H1 (cell line): ENCODE results near the gene ADGRG1. TPM values are rescaled to one million over a fixed set of nuclear protein-coding genes. Genes with fewer than 3 reads are reported as not detected.

Experiments used
- CTCF ChIA-PET: fragments of 300-600 bp; sonication (Branson Sonifier 250); formaldehyde crosslinking; loops from one replicate; lab custom pipeline; 2021; ENCODE audit not compliant: partially characterized antibody; lab: Charles Lee
- POLR2A ChIA-PET: fragments of 300-600 bp; sonication (Branson Sonifier 250); formaldehyde crosslinking; loops from one replicate; lab custom pipeline; 2021; ENCODE audit warnings: inconsistent platforms; ENCODE audit not compliant: partially characterized antibody; lab: Charles Lee
- DNase-seq, 2 experiments: peaks; one replicate each; pipeline versions ENCODE4 v3.0.0 to v3.0.0-alpha.2; 2010 to 2022; ENCODE audit warnings: low spot score in 2 of 2, low read depth in 1 of 2, mixed read lengths in 1 of 2
- FAIRE-seq: peaks from 2 replicates; lab custom pipeline; 2011; peaks lifted over from hg19 to GRCh38; lab: Jason Lieb, UNC
- H2AFZ ChIP-seq: 2 replicates; pipeline ENCODE4 v1.8.1; 2012; ENCODE audit warnings: low read length, inconsistent platforms
- H2AK5ac ChIP-seq: 2 replicates; pipeline ENCODE4 v1.6.1; 2013; ENCODE audit warnings: low read depth, low read length
- H2BK120ac ChIP-seq: replicated peaks from 2 replicates; pipeline ENCODE3; 2013; ENCODE audit warnings: low read depth, low read length, inconsistent platforms
- H2BK12ac ChIP-seq: 2 replicates; pipeline ENCODE4 v1.6.1; 2013; ENCODE audit warnings: low read depth, low read length
- H2BK15ac ChIP-seq: 2 replicates; pipeline ENCODE4 v1.6.1; 2013; ENCODE audit warnings: low read length
- H2BK20ac ChIP-seq: 2 replicates; pipeline ENCODE4 v1.6.1; 2013; ENCODE audit warnings: low read length
- H2BK5ac ChIP-seq: 2 replicates; pipeline ENCODE4 v1.6.1; 2013; ENCODE audit warnings: low read depth, low read length
- H3K14ac ChIP-seq: 2 replicates; pipeline ENCODE4 v1.6.1; 2013; ENCODE audit warnings: inconsistent platforms; ENCODE audit not compliant: insufficient read length
- H3K18ac ChIP-seq: 2 replicates; pipeline ENCODE4 v1.6.1; 2013; ENCODE audit warnings: low read length; ENCODE audit errors: extremely low read depth
- H3K23ac ChIP-seq: 2 replicates; pipeline ENCODE4 v1.6.1; 2013; ENCODE audit warnings: inconsistent platforms; ENCODE audit not compliant: insufficient read length
- H3K23me2 ChIP-seq: 2 replicates; pipeline ENCODE4 v1.6.1; 2013; ENCODE audit warnings: low read depth, low read length
- H3K27ac ChIP-seq: 2 replicates; pipeline ENCODE4 v1.6.1; 2011; ENCODE audit warnings: low read depth, low read length, inconsistent platforms
- H3K27me3 ChIP-seq, 4 experiments: replicated peaks in 1 of 4; 1 replicate in 1 of 4; 2 replicates in 3 of 4; pipeline versions ENCODE4 v1.6.1 to v1.8.1; 2011 to 2013; ENCODE audit warnings: low read length in 3 of 4, mild to moderate bottlenecking in 3 of 4, inconsistent platforms in 2 of 4, mixed read lengths in 2 of 4, moderate library complexity in 1 of 4; ENCODE audit not compliant: control insufficient read depth in 3 of 4, insufficient read depth in 3 of 4; ENCODE audit errors: extremely low read depth in 1 of 4
- H3K36me3 ChIP-seq, 4 experiments: 2 replicates each; pipeline versions ENCODE4 v1.6.1 to v1.8.1; 2011 to 2013; ENCODE audit warnings: mild to moderate bottlenecking in 4 of 4, low read length in 3 of 4, moderate library complexity in 2 of 4, control low read depth in 1 of 4, inconsistent platforms in 1 of 4; ENCODE audit not compliant: insufficient read depth in 4 of 4, control insufficient read depth in 2 of 4
- H3K4ac ChIP-seq: replicated peaks from 2 replicates; pipeline ENCODE3; 2013; ENCODE audit warnings: low read length, low read depth, mixed read lengths, inconsistent platforms; ENCODE audit not compliant: insufficient read length
- H3K4me1 ChIP-seq, 4 experiments: replicated peaks in 1 of 4; 1 replicate in 1 of 4; 2 replicates in 3 of 4; pipeline versions ENCODE4 v1.6.1 to v1.8.1; 2011 to 2013; ENCODE audit warnings: low read length in 3 of 4, inconsistent platforms in 2 of 4, mixed read lengths in 1 of 4; ENCODE audit not compliant: insufficient read depth in 4 of 4, control insufficient read depth in 3 of 4
- H3K4me2 ChIP-seq, 2 experiments: 2 replicates each; pipeline versions ENCODE4 v1.6.1 to v1.8.1; 2011 to 2013; ENCODE audit warnings: low read depth in 2 of 2, low read length in 2 of 2, control low read depth in 1 of 2, inconsistent platforms in 1 of 2, mild to moderate bottlenecking in 1 of 2; ENCODE audit not compliant: insufficient read depth in 1 of 2
- H3K4me3 ChIP-seq, 4 experiments: fragments of 200-600, 300-600 bp in 1 of 4; sonication (generic), shearing (Covaris generic), sonication (Bioruptor Twin) in 1 of 4; 2 replicates each; pipeline versions ENCODE4 v1.5.1 to v1.8.1; 2011 to 2016; ENCODE audit warnings: low read length in 4 of 4, low read depth in 3 of 4, control low read depth in 2 of 4, inconsistent platforms in 2 of 4, mild to moderate bottlenecking in 2 of 4, mixed read lengths in 1 of 4, moderate library complexity in 1 of 4; ENCODE audit not compliant: insufficient read depth in 2 of 4; ENCODE audit errors: extremely low read depth in 1 of 4
- H3K56ac ChIP-seq: replicated peaks from 2 replicates; pipeline ENCODE3; 2013; ENCODE audit warnings: low read depth, mild to moderate bottlenecking, mixed read lengths, low read length, inconsistent platforms; ENCODE audit not compliant: insufficient read length
- H3K79me1 ChIP-seq: 2 replicates; pipeline ENCODE4 v1.6.1; 2013; ENCODE audit warnings: low read depth, low read length, control low read depth
- H3K79me2 ChIP-seq, 2 experiments: 2 replicates each; pipeline versions ENCODE4 v1.6.1 to v1.8.1; 2012 to 2013; ENCODE audit warnings: low read length in 2 of 2, mild to moderate bottlenecking in 2 of 2, inconsistent platforms in 1 of 2; ENCODE audit not compliant: insufficient read depth in 2 of 2, control insufficient read depth in 1 of 2
- H3K9ac ChIP-seq, 4 experiments: replicated peaks in 1 of 4; 1 replicate in 1 of 4; 2 replicates in 3 of 4; pipeline versions ENCODE4 v1.6.1 to v1.8.1; 2011 to 2013; ENCODE audit warnings: low read depth in 3 of 4, low read length in 3 of 4, control low read depth in 2 of 4, mild to moderate bottlenecking in 2 of 4, moderate library complexity in 2 of 4, inconsistent platforms in 1 of 4; ENCODE audit errors: extremely low read depth in 1 of 4
- H3K9me3 ChIP-seq, 2 experiments: 2 replicates each; pipeline versions ENCODE4 v1.6.1 to v1.8.1; 2012 to 2013; ENCODE audit warnings: mild to moderate bottlenecking in 2 of 2, moderate library complexity in 2 of 2, control low read depth in 1 of 2, inconsistent platforms in 1 of 2, low read depth in 1 of 2, low read length in 1 of 2, mixed read lengths in 1 of 2; ENCODE audit not compliant: insufficient read depth in 2 of 2
- H4K20me1 ChIP-seq, 2 experiments: replicated peaks in 1 of 2; 2 replicates each; pipeline versions ENCODE3 to v1.8.1; 2011 to 2013; ENCODE audit warnings: inconsistent platforms in 2 of 2, low read length in 2 of 2, mild to moderate bottlenecking in 1 of 2; ENCODE audit not compliant: insufficient read depth in 2 of 2, control insufficient read depth in 1 of 2
- H4K5ac ChIP-seq: 2 replicates; pipeline ENCODE4 v1.6.1; 2013; ENCODE audit warnings: low read length, low read depth, mixed read lengths, inconsistent platforms; ENCODE audit not compliant: insufficient read length
- H4K8ac ChIP-seq: 2 replicates; pipeline ENCODE4 v1.8.0; 2013; ENCODE audit warnings: mild to moderate bottlenecking, moderate library complexity, low read length, inconsistent platforms; ENCODE audit not compliant: insufficient read depth; ENCODE audit errors: extremely low read depth
- H4K91ac ChIP-seq: replicated peaks from 2 replicates; pipeline ENCODE3; 2013; ENCODE audit warnings: low read length, mixed read lengths, inconsistent platforms; ENCODE audit not compliant: insufficient read length
- ASH2L ChIP-seq: fragments of 200-600, 300-600 bp; sonication (generic); IDR thresholded peaks from one replicate; pipeline ENCODE4 v1.7.1; 2017; ENCODE audit warnings: low read length
- ATF3 ChIP-seq: IDR thresholded peaks from 2 replicates; pipeline ENCODE4 v1.6.1; 2011; ENCODE audit warnings: low read depth, mild to moderate bottlenecking, low read length; ENCODE audit not compliant: insufficient read depth
- BACH1 ChIP-seq: IDR thresholded peaks from 2 replicates; pipeline ENCODE4 v1.6.1; 2012; ENCODE audit warnings: low read length, improper control_type of control experiment
- HDAC6 ChIP-seq: IDR thresholded peaks from one replicate; pipeline ENCODE4 v1.7.1; 2012; ENCODE audit warnings: low read depth, mild to moderate bottlenecking, inconsistent platforms, low read length, moderate library complexity
- JUND ChIP-seq: IDR thresholded peaks from 2 replicates; pipeline ENCODE4 v1.6.1; 2011; ENCODE audit warnings: mild to moderate bottlenecking, improper control_type of control experiment, low read length
- KDM4A ChIP-seq: IDR thresholded peaks from one replicate; pipeline ENCODE4 v1.7.1; 2012; ENCODE audit warnings: low read depth, mild to moderate bottlenecking, moderate library complexity, low read length, inconsistent platforms; ENCODE audit not compliant: severe bottlenecking
- MAFK ChIP-seq: IDR thresholded peaks from 2 replicates; pipeline ENCODE4 v1.6.1; 2012; ENCODE audit warnings: low read depth, mild to moderate bottlenecking, improper control_type of control experiment, low read length
- NANOG ChIP-seq: IDR thresholded peaks from 2 replicates; pipeline ENCODE4 v1.6.1; 2011; ENCODE audit warnings: low read length, low read depth, mild to moderate bottlenecking, inconsistent platforms; ENCODE audit not compliant: insufficient read depth, poor library complexity, severe bottlenecking
- SIX5 ChIP-seq: IDR thresholded peaks from 2 replicates; pipeline ENCODE4 v1.6.1; 2011; ENCODE audit warnings: mild to moderate bottlenecking, low read depth, low read length
- WGBS, 2 experiments: shearing (Covaris generic) in 1 of 2; methylation state at CpG; one replicate each; pipeline versions ENCODE4 v1.1.6 to v1.1.7; 2013 to 2015; ENCODE audit warnings: low lambda C conversion rate in 2 of 2, mixed read lengths in 2 of 2, inconsistent platforms in 1 of 2, low coverage in 1 of 2, missing lambda C conversion rate in 1 of 2; ENCODE audit not compliant: insufficient replicate concordance in 2 of 2, insufficient coverage in 1 of 2, insufficient read length in 1 of 2; ENCODE audit errors: extremely low coverage in 1 of 2, missing lambda C conversion rate in 1 of 2; 5-methylcytosine and 5-hydroxymethylcytosine counted together
- polyA plus RNA-seq, 7 experiments: library from polyadenylated mRNA; depleted of rRNA in 3 of 7; stranded (reverse) in 5 of 7; unstranded in 2 of 7; fragments of >200 nt in 5 of 7; fragments of 200-250 nt in 2 of 7; gene quantifications; 1 replicate in 5 of 7; 2 replicates in 1 of 7; 4 replicates in 1 of 7; pipeline versions ENCODE4 v1.2.1 to v1.2.3, GENCODE V29; 2011 to 2013; ENCODE audit warnings: missing spikeins in 2 of 7, mixed read lengths in 2 of 7
- total RNA-seq: library from RNA; stranded (reverse); fragmentation: NEBNext Ultra II Directional; extraction: Animal tissue kit (Norgen Biotek cat#: 25700); gene quantifications from 2 replicates; pipeline ENCODE4 v1.2.1, GENCODE V29; 2021
- TF ChIP-seq, protein P1 (sequence below): IDR thresholded peaks from 2 replicates; pipeline ENCODE4 v1.6.1; 2011; ENCODE audit warnings: low read length, improper control_type of control experiment

ADGRG1 gene
- total and polyA plus RNA-seq, 2 of the 8 experiments (the other 6 are each of a cell fraction or from before 2014, with no cell fraction given): 1.3 to 2.6 TPM

DNA sequence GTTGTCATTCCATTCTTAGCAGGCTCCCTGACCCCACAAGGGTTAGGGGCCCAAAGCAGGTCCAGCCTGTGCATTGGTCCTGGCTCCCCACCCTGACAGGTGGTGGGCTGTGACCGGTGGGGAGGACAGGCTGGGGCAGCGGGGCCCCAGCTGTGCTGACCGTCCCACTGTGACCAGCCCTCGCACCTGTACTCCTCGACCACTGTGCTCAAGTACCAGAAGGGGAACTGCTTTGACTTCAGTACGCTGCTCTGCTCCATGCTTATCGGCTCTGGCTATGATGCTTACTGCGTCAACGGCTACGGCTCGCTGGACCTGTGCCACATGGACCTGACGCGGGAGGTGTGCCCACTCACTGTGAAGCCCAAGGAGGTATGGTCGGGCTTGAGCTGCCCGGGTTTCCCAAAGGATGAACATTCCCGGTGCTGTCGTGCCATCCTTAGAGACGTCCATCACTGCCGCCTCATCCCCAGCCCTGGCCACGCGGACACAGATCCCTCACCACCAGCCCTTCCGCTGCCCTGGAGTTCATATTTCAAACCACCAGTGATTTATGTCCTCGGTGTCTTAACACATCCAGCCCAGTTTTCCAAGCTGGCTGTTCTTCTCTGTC is 73.4 kb downstream of the ADGRG1 start:
- CTCF ChIA-PET: interaction anchor here (0.7 to 1.0 kb wide), 2 partner anchors 17 to 23 kb away, joined by 3 to 4 read pairs; no protein-coding TSS in a partner anchor
- DNase-seq: no peak
- TF ChIP-seq KDM4A (no peak), BACH1 (no peak), MAFK (no peak), JUND (no peak), ASH2L (no peak), NANOG (no peak), SIX5 (no peak), HDAC6 (no peak), ATF3 (no peak)
- TF ChIP-seq, protein P1, sequence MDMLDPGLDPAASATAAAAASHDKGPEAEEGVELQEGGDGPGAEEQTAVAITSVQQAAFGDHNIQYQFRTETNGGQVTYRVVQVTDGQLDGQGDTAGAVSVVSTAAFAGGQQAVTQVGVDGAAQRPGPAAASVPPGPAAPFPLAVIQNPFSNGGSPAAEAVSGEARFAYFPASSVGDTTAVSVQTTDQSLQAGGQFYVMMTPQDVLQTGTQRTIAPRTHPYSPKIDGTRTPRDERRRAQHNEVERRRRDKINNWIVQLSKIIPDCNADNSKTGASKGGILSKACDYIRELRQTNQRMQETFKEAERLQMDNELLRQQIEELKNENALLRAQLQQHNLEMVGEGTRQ: no peak

More for the DNA sequence above, 73.4 kb downstream of the ADGRG1 start:
- Histone ChIP-seq H3K27ac (no peak overlapping the region), H3K4me2 (no peak overlapping the region), H3K9ac (no peak overlapping the region), H2BK20ac (no peak overlapping the region), H2AFZ (no peak overlapping the region), H3K23ac (no peak overlapping the region), H3K56ac (no peak overlapping the region), H2AK5ac (no peak overlapping the region), H3K36me3 (no peaks in the 10 kb centered on the region), H3K4me1 (no peaks in the 10 kb centered on the region), H4K20me1 (peaks cover 0 to 3% of the 10 kb centered on the region in 2 experiments), H3K4me3 (no peak overlapping the region), H3K14ac (no peak overlapping the region), H3K27me3 (no peaks in the 10 kb centered on the region; a peak in 1 of 7 replicates), H2BK12ac (no peak overlapping the region), H4K91ac (no peak overlapping the region), H3K9me3 (no peaks in the 10 kb centered on the region), H3K79me1 (no peaks in the 10 kb centered on the region), H2BK120ac (no peak overlapping the region), H3K79me2 (no peaks in the 10 kb centered on the region), H4K5ac (no peak overlapping the region), H2BK5ac (no peak overlapping the region), H4K8ac (no peak overlapping the region), H3K23me2 (peaks cover 18% of the 10 kb centered on the region; the same call in 1 of the 2 replicates), H3K4ac (no peak overlapping the region), H2BK15ac (no peak overlapping the region), H3K18ac (no peak overlapping the region)
- 87% methylated on average over 23 of the region's 23 CpGs; no CpG with 5 or more reads in 1 of the 2 experiments for whole genome bisulfite sequencing, 2 experiments
- FAIRE-seq: no peak
- POLR2A ChIA-PET: interaction anchor here (2.2 kb wide), 1 partner anchor 12 kb away, joined by 6 read pairs; no protein-coding TSS in a partner anchor
